MM.1S (cell line): ENCODE measurements around the gene SCT.

Experiments
- EZH2 ChIP-seq: fragments of 300-600 bp; sonication (generic); optimal IDR thresholded peaks from 2 replicates; pipeline ENCODE3; 2017; ENCODE audit warnings: low read depth, mild to moderate bottlenecking, antibody characterized with exemption, low read length, mixed read lengths
- TF ChIP-seq, protein P1 (sequence below): fragments of 300-600 bp; sonication (generic); IDR thresholded peaks from 2 replicates; pipeline ENCODE4 v1.5.1; 2016; ENCODE audit warnings: antibody characterized with exemption, low read length, mixed read lengths

DNA sequence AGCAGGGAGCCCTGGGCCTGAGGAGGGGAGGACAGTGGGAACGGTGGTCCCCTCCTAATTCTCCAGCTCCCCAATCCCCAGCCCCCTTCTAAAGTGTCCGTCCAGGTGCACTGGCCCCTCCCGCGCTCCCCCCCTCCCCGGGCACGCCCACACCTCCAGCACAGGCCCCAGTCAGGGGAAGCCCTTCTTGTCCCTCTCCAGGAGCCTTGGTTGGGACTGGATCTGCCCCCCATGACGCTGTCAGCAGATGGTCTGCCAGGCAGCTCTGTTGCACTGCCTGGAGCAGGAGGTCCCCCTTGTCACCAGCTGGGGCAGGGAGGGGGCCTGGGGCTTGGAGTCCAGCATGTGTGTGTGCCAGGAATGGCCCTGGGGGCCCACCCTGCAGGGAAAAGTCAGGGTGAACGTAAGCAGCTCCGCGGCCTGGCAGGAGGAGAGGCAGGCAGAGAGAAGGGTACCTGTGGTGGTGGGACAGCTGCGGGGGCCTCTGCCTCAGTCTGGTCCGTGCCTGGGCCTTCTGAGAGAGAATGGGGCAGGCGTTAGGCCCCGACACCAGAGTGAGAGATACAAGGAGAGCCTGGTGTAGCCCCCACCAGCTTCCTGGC is 12.9 kb downstream of the SCT start:
- TF ChIP-seq, protein P1, sequence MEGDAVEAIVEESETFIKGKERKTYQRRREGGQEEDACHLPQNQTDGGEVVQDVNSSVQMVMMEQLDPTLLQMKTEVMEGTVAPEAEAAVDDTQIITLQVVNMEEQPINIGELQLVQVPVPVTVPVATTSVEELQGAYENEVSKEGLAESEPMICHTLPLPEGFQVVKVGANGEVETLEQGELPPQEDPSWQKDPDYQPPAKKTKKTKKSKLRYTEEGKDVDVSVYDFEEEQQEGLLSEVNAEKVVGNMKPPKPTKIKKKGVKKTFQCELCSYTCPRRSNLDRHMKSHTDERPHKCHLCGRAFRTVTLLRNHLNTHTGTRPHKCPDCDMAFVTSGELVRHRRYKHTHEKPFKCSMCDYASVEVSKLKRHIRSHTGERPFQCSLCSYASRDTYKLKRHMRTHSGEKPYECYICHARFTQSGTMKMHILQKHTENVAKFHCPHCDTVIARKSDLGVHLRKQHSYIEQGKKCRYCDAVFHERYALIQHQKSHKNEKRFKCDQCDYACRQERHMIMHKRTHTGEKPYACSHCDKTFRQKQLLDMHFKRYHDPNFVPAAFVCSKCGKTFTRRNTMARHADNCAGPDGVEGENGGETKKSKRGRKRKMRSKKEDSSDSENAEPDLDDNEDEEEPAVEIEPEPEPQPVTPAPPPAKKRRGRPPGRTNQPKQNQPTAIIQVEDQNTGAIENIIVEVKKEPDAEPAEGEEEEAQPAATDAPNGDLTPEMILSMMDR = no peak
- TF ChIP-seq EZH2 = no peak
